GM03348 (cell line): Measurements from ENCODE around the gene LAMC1.

Experiments
- DNase-seq: peaks from one replicate; pipeline ENCODE4 v3.0.0; 2012; ENCODE audit warnings: low spot score

The LAMC1 gene

DNA sequence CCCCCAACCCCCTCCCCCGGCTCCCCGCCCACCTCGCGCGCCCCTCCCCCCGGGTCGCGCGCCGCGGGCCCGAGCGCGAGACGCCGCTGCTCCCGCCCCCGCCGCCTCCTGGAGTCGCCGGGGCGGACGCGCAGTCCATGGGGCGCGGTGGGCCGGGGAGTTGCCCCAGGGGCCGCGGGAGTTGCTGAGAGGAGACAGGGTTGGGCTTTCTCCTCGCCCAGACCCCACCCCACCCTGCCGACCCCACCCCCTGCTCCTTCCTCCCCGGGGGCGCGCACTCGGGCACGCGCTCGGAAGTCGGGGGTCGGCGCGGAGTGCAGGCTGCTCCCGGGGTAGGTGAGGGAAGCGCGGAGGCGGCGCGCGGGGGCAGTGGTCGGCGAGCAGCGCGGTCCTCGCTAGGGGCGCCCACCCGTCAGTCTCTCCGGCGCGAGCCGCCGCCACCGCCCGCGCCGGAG is at the start of gene LAMC1:
TSS of gene LAMC1 (plus strand) at position 275 of the 455 bp plus-strand sequence. CDS start 297 bp downstream, outside the sequence.
- DNase-seq: peak; percentile 93

- DNase-seq: peak; percentile 35
Observed at GRCh38 chr1:182974506-182975191, 48.6 kb upstream of the LAMC1 start.

- no peak for DNase-seq
Observed at GRCh38 chr1:182977480-182977879, 45.7 kb upstream of the LAMC1 start.

DNA sequence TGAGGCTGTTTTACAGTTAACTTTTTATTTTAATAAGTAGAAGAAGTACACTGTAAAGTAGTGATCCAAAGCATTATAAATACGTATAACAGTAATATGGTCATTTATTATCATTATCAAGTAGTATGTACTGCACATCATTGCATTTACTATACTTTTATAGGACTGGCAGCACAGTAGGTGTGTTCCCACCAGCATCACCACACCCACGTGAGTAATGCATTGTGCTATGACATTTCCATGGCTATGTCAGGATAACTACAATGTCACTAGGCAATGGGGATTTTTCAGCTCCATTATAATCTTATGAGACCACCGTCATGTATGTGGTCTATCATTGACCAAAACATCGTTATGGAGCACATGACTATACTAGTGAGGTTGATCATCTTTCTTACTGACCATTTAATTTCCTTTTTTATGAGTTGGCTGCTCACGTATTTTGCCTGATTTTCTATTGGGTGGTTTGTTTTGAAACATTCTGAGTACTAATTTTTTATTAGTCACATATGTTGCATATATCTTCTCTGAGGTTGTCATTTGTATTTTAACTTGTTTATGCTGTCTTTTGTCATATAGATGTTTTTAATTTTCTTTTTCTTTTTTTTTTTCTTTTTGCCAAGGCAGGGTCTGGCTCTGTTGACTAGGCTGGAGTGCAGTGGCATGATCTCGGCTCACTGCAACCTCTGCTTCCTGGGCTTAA is 44.9 kb upstream of the LAMC1 start:
- DNase-seq: no peak

DNA sequence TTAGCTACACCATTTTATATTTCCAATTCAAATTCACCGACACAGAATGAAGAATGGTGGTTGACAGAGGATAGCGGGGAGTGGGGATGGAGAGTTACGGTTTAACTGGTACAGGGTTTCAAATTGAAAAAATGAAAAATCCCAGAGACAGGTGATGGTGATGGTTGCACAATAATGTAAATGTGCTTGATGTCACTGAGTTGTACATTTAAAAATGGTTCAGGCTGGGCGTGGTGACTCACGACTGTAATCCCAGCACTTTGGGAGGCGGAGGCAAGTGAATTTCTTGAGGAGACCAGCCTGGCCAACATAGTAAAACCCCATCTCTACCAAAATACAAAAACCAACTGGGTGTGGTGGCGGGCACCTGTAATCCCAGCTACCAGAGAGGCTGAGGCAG is 39.1 kb upstream of the LAMC1 start:
- no peak for DNase-seq

- DNase-seq: no peak
Observed at GRCh38 chr1:182984621-182985020, 38.6 kb upstream of the LAMC1 start.

DNA sequence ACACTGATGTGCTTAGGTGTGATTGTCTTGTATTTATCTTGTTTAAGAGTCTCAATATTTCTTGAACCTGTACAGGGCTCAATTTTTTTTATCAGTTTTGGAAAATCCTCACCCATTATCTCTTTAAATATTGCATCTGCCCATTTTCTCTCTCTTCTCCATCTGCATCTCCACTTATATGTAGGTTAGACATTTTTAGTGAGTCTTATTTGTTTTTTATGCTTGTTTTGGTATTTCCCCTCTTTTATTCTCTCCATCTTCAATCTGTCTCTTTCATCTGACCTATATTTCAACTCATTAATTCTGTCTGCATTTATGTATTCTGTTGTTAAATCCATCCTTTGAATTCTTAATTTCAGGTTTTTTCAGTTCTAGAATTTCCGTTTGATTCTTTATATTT is 37.3 kb upstream of the LAMC1 start:
- no peak for DNase-seq

- DNase-seq: peak; percentile 36
Observed at GRCh38 chr1:182990413-182991144, 32.6 kb upstream of the LAMC1 start.

DNA sequence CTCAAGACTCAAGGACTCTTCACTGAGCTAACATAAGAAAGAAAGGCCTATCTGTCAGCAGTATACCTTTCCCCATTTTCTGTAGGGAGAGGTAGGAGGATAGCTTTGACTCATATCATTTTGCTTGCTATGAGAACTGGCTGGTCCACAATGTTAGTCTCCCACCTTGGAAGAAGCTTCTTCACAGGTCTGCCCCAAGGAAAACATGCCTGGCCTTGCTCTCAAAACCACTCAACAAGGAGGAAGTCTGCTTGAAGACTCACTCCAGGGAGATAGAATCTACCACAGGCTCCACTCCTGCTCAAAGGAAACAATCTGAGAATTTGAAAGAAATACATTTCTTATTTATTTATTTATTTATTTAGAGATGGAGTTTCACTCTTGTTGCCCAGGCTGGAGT is 29.5 kb upstream of the LAMC1 start:
- DNase-seq: no peak

- DNase-seq: no peak
Observed at GRCh38 chr1:182995894-182996293, 27.3 kb upstream of the LAMC1 start.

DNA sequence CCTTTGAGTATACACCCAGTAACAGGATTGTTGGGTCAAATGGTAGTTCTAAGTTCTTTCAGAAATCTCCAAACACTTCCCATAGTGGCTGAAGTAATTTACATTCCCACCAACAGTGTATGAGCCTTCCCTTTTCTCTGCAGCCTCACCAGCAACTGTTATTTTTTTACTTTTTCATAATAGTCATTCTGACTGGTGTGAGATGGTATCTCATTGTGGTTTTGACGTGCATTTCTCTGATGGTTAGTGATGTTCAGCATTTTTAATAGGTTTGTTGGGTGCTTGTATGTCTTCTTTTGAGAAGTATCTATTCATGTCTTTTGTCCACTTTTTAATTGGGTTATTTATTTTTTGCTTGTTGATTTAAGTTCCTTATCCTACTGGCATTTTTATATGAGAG is 26.4 kb upstream of the LAMC1 start:
- no peak for DNase-seq

- no peak for DNase-seq
Observed at GRCh38 chr1:182998482-182998881, 24.7 kb upstream of the LAMC1 start.

GRCh38 chr1:183000167-183000962 is 22.9 kb upstream of the LAMC1 start:
- peak; percentile 31 for DNase-seq

DNA sequence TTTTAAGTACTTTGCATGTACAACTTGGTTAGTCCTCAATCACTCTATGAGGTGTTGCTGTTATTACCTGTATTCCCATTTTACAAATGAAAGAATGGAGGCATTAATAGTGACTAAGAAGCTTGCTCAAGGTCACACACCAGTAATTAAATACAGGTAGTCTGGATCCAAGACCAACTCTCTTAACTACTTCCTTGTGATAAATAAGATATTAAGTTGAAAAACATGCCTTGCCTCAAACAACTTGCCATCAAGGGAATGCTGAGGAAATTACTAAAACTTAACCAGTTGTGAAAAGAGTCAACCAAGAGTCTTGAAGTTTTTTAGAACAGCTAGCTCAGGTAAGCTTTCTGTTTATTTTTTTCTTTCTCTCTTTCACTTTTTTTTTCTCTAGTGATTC is 21.0 kb upstream of the LAMC1 start:
- no peak for DNase-seq

- peak; percentile 27 for DNase-seq
Observed at GRCh38 chr1:183002797-183003196, 20.4 kb upstream of the LAMC1 start.

DNA sequence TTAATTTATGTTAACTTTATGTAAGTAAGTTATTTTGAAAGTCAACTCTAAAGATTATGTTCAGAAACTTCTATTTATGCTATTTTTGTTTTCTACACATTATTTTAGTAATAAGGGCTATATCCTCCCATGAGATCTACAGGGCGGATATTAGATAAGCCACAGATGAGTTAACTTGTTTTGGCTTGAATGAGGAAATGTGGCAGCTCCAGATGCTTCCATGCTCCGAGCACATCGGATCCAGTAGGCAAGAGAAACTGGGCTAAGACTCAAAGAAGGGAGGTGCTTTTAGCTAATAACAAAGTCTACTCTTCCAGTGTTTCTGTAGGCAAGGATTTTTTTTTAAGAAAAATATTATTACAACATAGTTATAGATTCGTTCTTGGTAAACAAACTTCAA is 20.0 kb upstream of the LAMC1 start:
- peak; percentile 69 for DNase-seq

DNA sequence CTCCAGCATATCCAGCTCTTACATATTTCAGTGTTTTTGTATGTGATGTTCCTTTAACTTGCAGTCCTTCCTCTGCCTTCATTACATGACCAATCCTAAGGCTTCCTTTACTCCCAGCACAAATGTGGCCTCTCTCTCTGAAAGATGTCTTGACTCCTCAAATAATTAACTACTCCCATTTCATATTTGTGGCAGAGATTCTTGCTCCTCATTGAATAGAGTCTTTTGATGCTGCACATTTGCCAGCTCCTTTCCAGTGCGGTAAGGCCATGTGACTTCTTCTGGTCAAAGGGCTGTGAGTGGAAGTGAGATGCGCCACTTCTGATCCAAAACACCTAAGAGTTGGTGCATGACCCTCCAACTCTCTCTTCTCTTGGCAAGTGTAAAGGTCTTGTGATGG is 19.1 kb upstream of the LAMC1 start:
- DNase-seq: no peak

GRCh38 chr1:183011859-183012258 is 11.4 kb upstream of the LAMC1 start:
- DNase-seq: no peak

GRCh38 chr1:183012301-183012994 is 10.8 kb upstream of the LAMC1 start:
- DNase-seq: no peak

GRCh38 chr1:183019139-183019740 is 4.0 kb upstream of the LAMC1 start:
- DNase-seq: no peak

GRCh38 chr1:183019860-183020259 is 3.4 kb upstream of the LAMC1 start:
- peak; percentile 35 for DNase-seq
